Small intestine (tissue), 7 donors: ENCODE data around the gene SRGAP3. TPM values are rescaled to one million over a fixed set of nuclear protein-coding genes. Genes with fewer than 3 reads are reported as not detected.
A peak's percentile ranks its signal among the peaks of the same experiment; 100 is the strongest.

Experiments used
- DNase-seq, 2 donors: peaks; one replicate each; pipeline versions ENCODE4 v3.0.0 to v3.0.0-alpha.2; 2013
- FAIRE-seq: peaks from 2 replicates; lab custom pipeline; 2012; peaks lifted over from hg19 to GRCh38; lab: Jason Lieb, UNC
- H3K27ac ChIP-seq, 3 donors: one replicate each; pipeline ENCODE4 v1.5.1; 2013; ENCODE audit warnings: low read length in 2 of 3, mild to moderate bottlenecking in 2 of 3, control low read depth in 1 of 3, inconsistent platforms in 1 of 3, low read depth in 1 of 3, moderate library complexity in 1 of 3
- H3K27me3 ChIP-seq, 3 donors: one replicate each; pipeline ENCODE4 v1.6.1; 2013; ENCODE audit warnings: low read length in 3 of 3, inconsistent platforms in 1 of 3; ENCODE audit not compliant: control insufficient read depth in 3 of 3, insufficient read depth in 3 of 3
- H3K36me3 ChIP-seq, 3 donors: one replicate each; pipeline ENCODE4 v1.6.1; 2013; ENCODE audit warnings: low read length in 3 of 3, inconsistent platforms in 1 of 3, low read depth in 1 of 3, mild to moderate bottlenecking in 1 of 3, moderate library complexity in 1 of 3; ENCODE audit not compliant: control insufficient read depth in 3 of 3, insufficient read depth in 2 of 3
- H3K4me1 ChIP-seq, 3 donors: one replicate each; pipeline ENCODE4 v1.6.1; 2013; ENCODE audit warnings: low read length in 2 of 3, inconsistent platforms in 1 of 3, low read depth in 1 of 3, mild to moderate bottlenecking in 1 of 3, moderate library complexity in 1 of 3; ENCODE audit not compliant: control insufficient read depth in 3 of 3, insufficient read depth in 2 of 3
- H3K4me3 ChIP-seq, 3 donors: one replicate each; pipeline ENCODE4 v1.5.1; 2013; ENCODE audit warnings: low read length in 3 of 3, control low read depth in 1 of 3, inconsistent platforms in 1 of 3, low read depth in 1 of 3, mild to moderate bottlenecking in 1 of 3, moderate library complexity in 1 of 3
- H3K9me3 ChIP-seq, 2 donors: one replicate each; pipeline ENCODE4 v1.6.1; 2013; ENCODE audit warnings: low read depth in 1 of 2, low read length in 1 of 2; ENCODE audit not compliant: control insufficient read depth in 2 of 2, insufficient read depth in 1 of 2
- WGBS, 3 donors: extraction: QIAGEN DNeasy Blood & Tissue Kit; methylation state at CpG; one replicate each; pipeline ENCODE4 v1.1.7; 2013; 5-methylcytosine and 5-hydroxymethylcytosine counted together
- polyA plus RNA-seq, 4 donors: library from polyadenylated mRNA; stranded (reverse) in 3 of 4; unstranded in 1 of 4; fragments of 200-250 nt in 3 of 4; fragments of 120-200 nt in 1 of 4; gene quantifications; one replicate each; pipeline versions ENCODE4 v1.2.1 to v1.2.3, GENCODE V29; 2013
- donor health status: healthy with polysubstance abuse.
- donor health status: control.
- donor health status: control.
- donor health status: Bipolar disorder and iron deficiency.
- donor health status: healthy.

The SRGAP3 gene
- polyA plus RNA-seq, 4 donors, result 0.22 to 2.7 (median 1.2) TPM

DNA sequence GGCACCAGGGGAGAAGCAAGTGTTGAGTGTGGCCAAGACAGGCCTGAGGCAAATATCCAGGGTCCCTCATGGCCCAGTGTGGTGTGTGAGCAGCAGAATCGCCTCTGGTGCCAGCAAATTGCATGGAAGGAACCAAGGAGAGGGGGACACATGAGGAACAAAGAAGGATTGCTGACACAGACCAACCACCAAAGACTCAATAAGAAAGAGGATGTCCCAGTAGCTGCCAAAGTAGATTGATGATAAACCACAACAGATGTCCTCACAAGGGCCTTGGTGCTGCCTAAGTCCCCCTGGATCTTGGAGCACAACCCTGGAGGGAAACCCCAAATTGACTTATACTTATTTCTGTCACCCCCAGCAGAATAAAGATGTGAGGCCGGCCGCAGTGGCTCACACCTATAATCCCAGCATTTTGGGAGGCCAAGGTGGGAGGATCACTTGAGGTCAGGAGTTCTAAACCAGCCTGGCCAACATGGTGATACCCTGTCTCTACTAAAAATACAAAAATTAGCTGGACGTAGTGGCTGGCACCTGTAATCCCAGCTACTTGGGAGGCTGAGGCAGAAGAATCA, 10.6 kb downstream of the SRGAP3 start:
- no peak for FAIRE-seq
- no peak overlapping the region for H3K27ac ChIP-seq

DNA sequence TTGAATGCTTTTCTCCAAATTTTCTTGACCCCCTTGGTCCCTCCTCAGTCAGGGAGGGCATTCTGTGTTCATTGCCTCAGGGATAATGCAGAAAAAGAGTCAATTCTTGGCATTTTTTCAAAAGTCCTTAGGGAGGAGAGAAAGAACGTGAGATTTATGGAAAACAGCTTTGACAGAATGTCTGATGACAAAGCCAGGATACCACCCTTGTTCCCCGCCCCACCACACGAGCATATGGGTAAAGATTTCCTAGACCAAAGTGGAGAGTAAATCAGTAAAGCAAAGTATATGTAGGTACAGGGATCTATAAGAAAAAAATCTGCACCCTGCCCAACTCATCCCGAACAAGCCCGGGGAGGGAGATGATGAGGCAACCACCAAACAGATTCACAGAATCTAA, 11.2 kb downstream of the SRGAP3 start:
- Histone ChIP-seq H3K4me1 (no peaks in the 10 kb centered on the region), H3K9me3 (no peaks in the 10 kb centered on the region), H3K36me3 (no peaks in the 10 kb centered on the region), H3K27ac (no peak overlapping the region), H3K27me3 (no peaks in the 10 kb centered on the region), H3K4me3 (no peak overlapping the region)
- DNase-seq (no peak), FAIRE-seq (no peak)
- WGBS, 3 donors, result 88 to 95% (median 89%) methylated on average over 5 of the region's 5 CpGs

More for the DNA sequence above, 10.6 kb downstream of the SRGAP3 start:
- 88 to 97% (median 89%) methylated on average over 4 of the region's 4 CpGs for WGBS, 3 donors
- no peaks in the 10 kb centered on the region for H3K27me3 ChIP-seq
- no peaks in the 10 kb centered on the region for H3K9me3 ChIP-seq
- H3K4me1 ChIP-seq, result no peaks in the 10 kb centered on the region
- DNase-seq, result no peak
- H3K36me3 ChIP-seq, result no peaks in the 10 kb centered on the region
- H3K4me3 ChIP-seq, result no peak overlapping the region

DNA sequence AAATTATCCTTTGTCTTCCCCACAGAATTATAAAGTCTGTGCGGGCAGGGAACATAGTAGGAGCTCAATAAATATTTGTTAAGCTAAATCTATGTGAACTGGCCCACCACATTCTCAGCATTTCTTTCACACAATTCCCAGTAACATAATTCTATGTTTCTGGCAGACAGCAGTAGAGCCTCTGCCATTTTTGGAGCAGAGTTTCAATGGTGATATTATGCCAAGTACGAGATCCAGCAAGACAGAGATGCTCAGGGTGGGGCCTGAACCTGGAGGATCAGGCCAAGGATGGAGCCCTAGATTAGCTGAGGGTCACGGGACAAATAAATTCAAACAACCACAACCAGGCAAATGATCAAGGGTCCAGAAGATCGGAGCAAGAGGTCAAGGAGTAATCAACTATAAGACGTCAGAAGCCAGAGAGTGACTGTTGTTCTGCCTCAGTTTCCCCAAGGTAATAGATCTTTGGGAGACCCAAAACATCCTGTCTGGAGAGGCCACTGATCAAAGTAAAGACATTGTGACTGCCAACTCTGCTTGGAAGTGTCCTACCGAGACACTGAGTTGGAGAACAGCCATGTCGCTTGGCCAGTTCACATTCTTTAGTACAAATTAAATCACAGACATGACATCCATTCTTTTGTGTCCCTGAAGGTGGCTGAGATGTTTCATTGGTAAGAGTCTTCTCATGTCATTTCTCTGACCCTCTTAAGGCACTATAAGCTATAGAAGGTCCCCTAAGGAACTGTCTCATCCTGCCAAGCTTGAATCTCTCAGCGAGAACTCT, 15.4 kb downstream of the SRGAP3 start:
- Histone ChIP-seq H3K27me3 (no peaks in the 10 kb centered on the region), H3K27ac (no peak overlapping the region), H3K4me3 (no peak overlapping the region), H3K36me3 (no peaks in the 10 kb centered on the region), H3K9me3 (no peaks in the 10 kb centered on the region), H3K4me1 (no peaks in the 10 kb centered on the region)
- 86 to 95% (median 93%) methylated on average over 8 of the region's 8 CpGs for WGBS, 3 donors
- DNase-seq (no peak), FAIRE-seq (no peak)

DNA sequence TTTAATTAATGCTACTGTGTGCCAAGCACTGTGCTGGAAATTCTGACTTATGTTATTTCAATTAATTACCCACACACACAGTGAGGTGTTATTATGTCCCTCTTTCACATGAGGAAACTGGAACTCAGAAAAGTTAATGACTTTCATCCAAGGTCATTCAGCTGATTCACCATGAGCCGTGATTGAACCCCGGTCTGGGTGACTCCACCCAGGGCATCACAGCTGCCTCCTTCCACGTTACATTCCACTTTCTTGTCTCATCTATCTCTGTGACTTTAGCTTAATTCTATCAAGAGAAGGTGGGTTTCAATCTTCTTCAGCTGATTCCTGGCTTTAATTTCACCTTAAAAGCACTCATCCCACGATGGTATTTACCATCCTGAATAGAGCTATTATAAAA, 16.3 kb downstream of the SRGAP3 start:
- no peak overlapping the region for H3K27ac ChIP-seq
- WGBS, 3 donors, result 15 to 55% (median 44%) methylated on average over 4 of the region's 4 CpGs
- FAIRE-seq, result no peak

DNA sequence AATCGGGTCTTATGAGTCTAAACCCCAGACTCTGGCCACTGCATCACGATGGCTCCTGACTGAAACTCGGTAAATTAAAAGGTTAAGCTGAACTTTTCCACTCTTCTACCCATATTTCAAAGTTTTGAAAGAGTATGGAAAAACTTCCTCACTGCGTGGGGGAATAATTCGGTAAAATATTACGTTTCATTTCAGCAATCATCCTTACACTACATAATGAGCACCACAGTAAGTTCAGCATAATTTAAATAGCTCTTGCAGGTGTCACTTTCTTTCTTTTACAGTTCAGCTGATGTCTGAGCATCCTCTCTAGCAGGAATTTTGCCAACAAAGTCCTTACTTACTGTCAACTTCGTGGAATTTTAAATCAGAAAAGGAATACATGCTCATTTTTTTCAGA, 17.5 kb downstream of the SRGAP3 start:
- FAIRE-seq, result no peak
- no peaks in the 10 kb centered on the region for H3K36me3 ChIP-seq
- WGBS, 3 donors, result 79 to 85% (median 80%) methylated on average over 7 of the region's 7 CpGs

More for the DNA sequence above, 16.3 kb downstream of the SRGAP3 start:
- no peaks in the 10 kb centered on the region for H3K36me3 ChIP-seq
- peak in 1 of 2 donors; percentile 18 for DNase-seq
- H3K27me3 ChIP-seq, result no peaks in the 10 kb centered on the region
- H3K4me3 ChIP-seq, result no peak overlapping the region
- H3K4me1 ChIP-seq, result no peaks in the 10 kb centered on the region
- no peaks in the 10 kb centered on the region for H3K9me3 ChIP-seq

DNA sequence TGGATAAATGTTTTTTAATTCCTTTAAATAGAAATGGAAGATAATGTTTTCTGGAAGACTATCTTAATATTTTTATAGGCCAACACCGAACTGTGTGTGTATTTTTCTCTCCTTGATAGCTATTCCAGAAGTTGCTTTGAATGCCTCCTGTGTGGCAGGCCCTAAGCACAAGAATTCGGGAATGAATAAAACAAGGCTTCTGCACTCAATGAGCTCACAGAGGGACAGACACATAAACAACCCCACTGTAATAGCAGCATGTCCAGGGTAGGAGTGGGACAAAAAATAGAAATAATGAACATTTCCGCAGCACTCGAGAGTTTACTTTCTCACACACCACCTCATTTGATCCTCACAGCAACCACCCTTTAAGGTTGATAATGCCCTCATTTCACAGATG, 18.0 kb downstream of the SRGAP3 start:
- Histone ChIP-seq H3K9me3 (no peaks in the 10 kb centered on the region), H3K4me3 (no peak overlapping the region), H3K27ac (no peak overlapping the region), H3K27me3 (no peaks in the 10 kb centered on the region), H3K4me1 (no peaks in the 10 kb centered on the region), H3K36me3 (no peaks in the 10 kb centered on the region)
- no peak for FAIRE-seq
- WGBS, 3 donors, result 76 to 93% (median 92%) methylated on average over 4 of the region's 4 CpGs
- no peak for DNase-seq

More for the DNA sequence above, 17.5 kb downstream of the SRGAP3 start:
- no peaks in the 10 kb centered on the region for H3K4me1 ChIP-seq
- H3K9me3 ChIP-seq, result no peaks in the 10 kb centered on the region
- no peak for DNase-seq
- H3K27ac ChIP-seq, result no peak overlapping the region
- no peak overlapping the region for H3K4me3 ChIP-seq
- H3K27me3 ChIP-seq, result no peaks in the 10 kb centered on the region

DNA sequence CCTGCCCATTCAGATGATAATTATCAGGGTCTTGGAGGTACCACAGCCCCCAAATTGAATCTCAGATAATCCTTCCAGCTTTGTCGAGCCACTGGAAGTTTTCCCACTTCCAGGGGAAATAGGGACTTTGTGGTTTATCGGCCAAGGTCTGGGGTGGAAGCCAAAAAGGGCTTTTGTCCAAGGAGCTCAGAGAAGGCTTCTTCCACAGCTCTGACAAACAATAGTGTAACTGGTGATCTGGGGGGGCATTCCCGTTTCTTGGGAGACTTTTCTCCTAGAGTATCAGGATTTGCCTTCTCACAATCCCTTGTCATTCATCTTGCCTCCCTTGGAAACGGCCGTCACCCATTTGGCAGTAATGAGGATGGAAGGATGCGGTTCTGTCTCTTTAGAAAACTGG, 18.4 kb downstream of the SRGAP3 start:
- FAIRE-seq (no peak), DNase-seq (no peak)
- Histone ChIP-seq H3K9me3 (no peaks in the 10 kb centered on the region), H3K27me3 (no peaks in the 10 kb centered on the region), H3K4me1 (no peaks in the 10 kb centered on the region), H3K27ac (no peak overlapping the region), H3K36me3 (no peaks in the 10 kb centered on the region), H3K4me3 (no peak overlapping the region)
- 61 to 80% (median 77%) methylated on average over 6 of the region's 6 CpGs for WGBS, 3 donors

DNA sequence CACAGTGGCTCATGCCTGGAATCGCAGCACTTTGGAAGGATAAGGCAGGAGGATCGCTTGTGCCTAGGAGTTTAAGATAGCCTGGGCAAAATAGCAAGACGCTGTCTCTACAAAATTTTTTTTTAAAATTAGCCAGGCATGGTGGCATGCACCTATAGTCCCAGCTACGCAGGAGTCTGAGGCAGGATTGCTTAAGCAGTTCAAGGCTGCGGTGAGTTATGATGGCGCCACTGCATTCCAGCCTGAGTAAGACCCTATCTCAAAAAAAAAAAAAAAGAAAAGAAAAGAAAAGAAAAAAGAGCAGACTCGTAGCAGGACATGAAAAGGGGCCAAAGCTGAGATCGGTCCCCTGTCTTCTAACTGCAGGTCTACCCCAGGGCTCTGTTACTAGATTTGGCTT, 18.9 kb downstream of the SRGAP3 start:
- DNase-seq, result no peak
- Histone ChIP-seq H3K4me3 (no peak overlapping the region), H3K27ac (no peak overlapping the region), H3K27me3 (no peaks in the 10 kb centered on the region), H3K4me1 (no peaks in the 10 kb centered on the region), H3K36me3 (no peaks in the 10 kb centered on the region), H3K9me3 (no peaks in the 10 kb centered on the region)
- WGBS, 3 donors, result 84 to 93% (median 87%) methylated on average over 8 of the region's 8 CpGs
- FAIRE-seq, result no peak
